ENCODE results near the gene PDS5B.
A peak's percentile ranks its signal among the peaks of the same experiment; 100 is the strongest.
"Not testable (repeated sequence)": the region's sequence is repeated elsewhere in the genome, so short reads cannot be mapped to it uniquely, and the experiment has no call there.

Gene PDS5B

GRCh38 chr13:32586080-32586900 is at the start of gene PDS5B:
PDS5B (plus strand) TSS chr13:32586452; CDS start chr13:32648773, 62,321 bp downstream.
- peak; percentile 92 to 93 for DNase-seq

GRCh38 chr13:32537580-32538142 is 48.6 kb upstream of the PDS5B start:
- peak; percentile 31 to 33 for DNase-seq

- no peak for DNase-seq
These were observed 48.1 kb upstream of the PDS5B start for GRCh38 chr13:32538143-32538620.

GRCh38 chr13:32538621-32539246 is 47.5 kb upstream of the PDS5B start, which contains the start of gene N4BP2L2:
N4BP2L2 (minus strand) TSS chr13:32538795; CDS start chr13:32537027, 1,768 bp downstream.
- DNase-seq: peak; percentile 86 to 89

- no peak for DNase-seq
These were observed 44.0 kb upstream of the PDS5B start for GRCh38 chr13:32542221-32542620.

- DNase-seq: no peak
These were observed 41.2 kb upstream of the PDS5B start for GRCh38 chr13:32545083-32545482.

GRCh38 chr13:32548837-32549236 is 37.4 kb upstream of the PDS5B start:
- no peak for DNase-seq

- DNase-seq: no peak
These were observed 36.5 kb upstream of the PDS5B start for GRCh38 chr13:32549788-32550187.

GRCh38 chr13:32553720-32554119 is 32.5 kb upstream of the PDS5B start:
- no peak for DNase-seq

GRCh38 chr13:32555613-32556012 is 30.6 kb upstream of the PDS5B start:
- no peak for DNase-seq

GRCh38 chr13:32560842-32561241 is 25.4 kb upstream of the PDS5B start:
- not testable (repeated sequence) for DNase-seq

- not testable (repeated sequence) for DNase-seq
These were observed 10.6 kb upstream of the PDS5B start for GRCh38 chr13:32575687-32576086.

- no peak for DNase-seq
These were observed 9.2 kb upstream of the PDS5B start for GRCh38 chr13:32577032-32577431.

- no peak for DNase-seq
These were observed 5.0 kb upstream of the PDS5B start for GRCh38 chr13:32581177-32581786.

GRCh38 chr13:32582281-32582680 is 4.0 kb upstream of the PDS5B start:
- DNase-seq: no peak

GRCh38 chr13:32582991-32583390 is 3.3 kb upstream of the PDS5B start:
- no peak for DNase-seq

GRCh38 chr13:32585550-32586079 is 637 bp upstream of the PDS5B start:
- DNase-seq: peak; percentile 2 to 4

GRCh38 chr13:32587011-32587810 is 959 bp downstream of the PDS5B start:
- peak; percentile 49 to 60 for DNase-seq

GRCh38 chr13:32587811-32588170 is 1.5 kb downstream of the PDS5B start:
- no peak for DNase-seq

GRCh38 chr13:32588736-32589135 is 2.5 kb downstream of the PDS5B start:
- DNase-seq: no peak

- DNase-seq: no peak
These were observed 3.2 kb downstream of the PDS5B start for GRCh38 chr13:32589471-32589870.

- no peak for DNase-seq
These were observed 4.0 kb downstream of the PDS5B start for GRCh38 chr13:32590266-32590665.
